IMR-90 (cell line): ENCODE measurements around the gene GRIN2A. TPM values are rescaled to one million over a fixed set of nuclear protein-coding genes. Genes with fewer than 3 reads are reported as not detected.

Source experiments
- ATAC-seq: fragments of 200-7000 bp; cut with Tn5 transposase; 2 replicates; pipeline ENCODE4 v1.9.1; 2020; ENCODE audit warnings: low read depth, mild to moderate bottlenecking, moderate library complexity
- BruUV-seq: library from RNA; stranded (reverse); fragments of 400-500 nt; replicated peaks from 2 replicates; lab custom pipeline; 2021; lab: Mats Ljungman, UMichigan
- CTCF ChIA-PET: fragments of 300-600 bp; formaldehyde crosslinking; extraction: SDS; loops from one replicate; lab custom pipeline; 2021; ENCODE audit warnings: antibody characterized with exemption; lab: Yijun Ruan, JAX
- POLR2A ChIA-PET: fragments of 300-600 bp; sonication (Branson Sonifier 250); formaldehyde crosslinking; loops from one replicate; lab custom pipeline; 2022; ENCODE audit warnings: antibody characterized with exemption; ENCODE audit not compliant: unreplicated experiment; lab: Charles Lee
- DNase-seq: peaks from one replicate; pipeline ENCODE4 v3.0.0; 2013
- H2AFZ ChIP-seq: replicated peaks from 2 replicates; pipeline ENCODE3; 2013; ENCODE audit warnings: low read length, mild to moderate bottlenecking; ENCODE audit not compliant: poor library complexity
- H2AK5ac ChIP-seq: 2 replicates; pipeline ENCODE4 v1.6.1; 2013; ENCODE audit warnings: low read depth, low read length, inconsistent platforms
- H2AK9ac ChIP-seq: replicated peaks from 2 replicates; pipeline ENCODE3; 2013; ENCODE audit warnings: mild to moderate bottlenecking, low read depth, low read length, moderate library complexity; ENCODE audit not compliant: poor library complexity
- H2BK120ac ChIP-seq: 2 replicates; pipeline ENCODE4 v1.6.1; 2013; ENCODE audit warnings: low read depth, low read length, inconsistent platforms
- H2BK15ac ChIP-seq: 3 replicates; pipeline ENCODE4 v1.6.1; 2013; ENCODE audit warnings: low read depth, low read length, inconsistent platforms
- H2BK20ac ChIP-seq: 2 replicates; pipeline ENCODE4 v1.6.1; 2013; ENCODE audit warnings: low read depth, mild to moderate bottlenecking, inconsistent platforms, low read length, moderate library complexity
- H2BK5ac ChIP-seq: 2 replicates; pipeline ENCODE4 v1.6.1; 2013; ENCODE audit warnings: mild to moderate bottlenecking, low read depth, low read length, inconsistent platforms; ENCODE audit not compliant: poor library complexity, severe bottlenecking
- H3K14ac ChIP-seq: replicated peaks from 2 replicates; pipeline ENCODE4 v1.6.1; 2013; ENCODE audit warnings: low read depth, low read length, inconsistent platforms
- H3K18ac ChIP-seq: 2 replicates; pipeline ENCODE4 v1.6.1; 2013; ENCODE audit warnings: low read depth, low read length, control low read depth
- H3K23ac ChIP-seq: 2 replicates; pipeline ENCODE4 v1.6.1; 2013; ENCODE audit warnings: low read depth, low read length, inconsistent platforms
- H3K27ac ChIP-seq: 2 replicates; pipeline ENCODE4 v1.5.1; 2013; ENCODE audit warnings: mild to moderate bottlenecking, control low read depth, low read length; ENCODE audit not compliant: insufficient read depth
- H3K27me3 ChIP-seq: 2 replicates; pipeline ENCODE4 v1.6.1; 2013; ENCODE audit warnings: low read length; ENCODE audit not compliant: control insufficient read depth, insufficient read depth
- H3K36me3 ChIP-seq: 2 replicates; pipeline ENCODE4 v1.6.1; 2013; ENCODE audit warnings: low read length, mixed read lengths; ENCODE audit not compliant: control insufficient read depth, insufficient read depth
- H3K4ac ChIP-seq: 2 replicates; pipeline ENCODE4 v1.6.1; 2013; ENCODE audit warnings: low read depth, low read length, inconsistent platforms
- H3K4me1 ChIP-seq: 2 replicates; pipeline ENCODE4 v1.6.1; 2013; ENCODE audit warnings: low read length, mixed read lengths; ENCODE audit not compliant: control insufficient read depth, insufficient read depth
- H3K4me2 ChIP-seq: 2 replicates; pipeline ENCODE4 v1.6.1; 2013; ENCODE audit warnings: low read depth, mild to moderate bottlenecking, control low read depth, low read length, moderate library complexity
- H3K4me3 ChIP-seq: 2 replicates; pipeline ENCODE4 v1.5.1; 2013; ENCODE audit warnings: low read depth, mild to moderate bottlenecking, control low read depth, low read length, moderate library complexity; ENCODE audit not compliant: insufficient read depth
- H3K56ac ChIP-seq: 2 replicates; pipeline ENCODE4 v1.6.1; 2013; ENCODE audit warnings: low read length, inconsistent platforms; ENCODE audit not compliant: insufficient read depth; ENCODE audit errors: extremely low read depth
- H3K79me1 ChIP-seq, 2 experiments: 2 replicates each; pipeline ENCODE4 v1.6.1; 2013; ENCODE audit warnings: low read length in 2 of 2, inconsistent platforms in 1 of 2, low read depth in 1 of 2
- H3K9ac ChIP-seq: 2 replicates; pipeline ENCODE4 v1.6.1; 2013; ENCODE audit warnings: low read depth, low read length, control low read depth
- H3K9me1 ChIP-seq: 2 replicates; pipeline ENCODE4 v1.6.1; 2013; ENCODE audit warnings: low read length, inconsistent platforms; ENCODE audit not compliant: insufficient read depth
- H3K9me3 ChIP-seq: 2 replicates; pipeline ENCODE4 v1.6.1; 2013; ENCODE audit warnings: low read length; ENCODE audit not compliant: control insufficient read depth, insufficient read depth
- H4K20me1 ChIP-seq: 2 replicates; pipeline ENCODE4 v1.6.1; 2013; ENCODE audit warnings: low read length, inconsistent platforms; ENCODE audit not compliant: insufficient read depth
- H4K5ac ChIP-seq: 2 replicates; pipeline ENCODE4 v1.6.1; 2013; ENCODE audit warnings: mild to moderate bottlenecking, low read depth, low read length, control low read depth
- H4K8ac ChIP-seq, 2 experiments: 2 replicates each; pipeline ENCODE4 v1.6.1; 2013; ENCODE audit warnings: low read depth in 2 of 2, low read length in 2 of 2, control low read depth in 1 of 2, inconsistent platforms in 1 of 2
- H4K91ac ChIP-seq: 2 replicates; pipeline ENCODE4 v1.6.1; 2013; ENCODE audit warnings: low read depth, low read length, inconsistent platforms; ENCODE audit not compliant: insufficient read depth
- BHLHE40 ChIP-seq: fragments of 150-350 bp; IDR thresholded peaks from 2 replicates; pipeline ENCODE4 v1.6.1; 2016; ENCODE audit warnings: mild to moderate bottlenecking, low read depth, low read length
- CEBPB ChIP-seq: IDR thresholded peaks from 2 replicates; pipeline ENCODE4 v1.6.1; 2012; ENCODE audit warnings: low read depth, low read length, improper control_type of control experiment
- CHD1 ChIP-seq: IDR thresholded peaks from 2 replicates; pipeline ENCODE4 v1.6.1; 2012; ENCODE audit warnings: low read depth, low read length, improper control_type of control experiment
- ELK1 ChIP-seq: fragments of 150-350 bp; IDR thresholded peaks from 2 replicates; pipeline ENCODE4 v1.6.1; 2016; ENCODE audit warnings: low read depth, mild to moderate bottlenecking, low read length, moderate library complexity, borderline replicate concordance
- FOS ChIP-seq: fragments of 150-350 bp; IDR thresholded peaks from 2 replicates; pipeline ENCODE4 v1.6.1; 2016; ENCODE audit warnings: low read depth, low read length
- MAFK ChIP-seq: IDR thresholded peaks from 2 replicates; pipeline ENCODE4 v1.6.1; 2012; ENCODE audit warnings: low read depth, low read length, improper control_type of control experiment
- MAZ ChIP-seq: IDR thresholded peaks from 2 replicates; pipeline ENCODE4 v1.6.1; 2012; ENCODE audit warnings: low read depth, mild to moderate bottlenecking, low read length, improper control_type of control experiment, moderate library complexity, borderline replicate concordance
- MXI1 ChIP-seq: IDR thresholded peaks from 2 replicates; pipeline ENCODE4 v1.6.1; 2012; ENCODE audit warnings: low read depth, mild to moderate bottlenecking, low read length, moderate library complexity, borderline replicate concordance
- NFE2L2 ChIP-seq: fragments of 150-350 bp; IDR thresholded peaks from 2 replicates; pipeline ENCODE4 v1.6.1; 2016; ENCODE audit warnings: low read depth, mild to moderate bottlenecking, low read length
- POLR2A ChIP-seq: IDR thresholded peaks from 2 replicates; pipeline ENCODE4 v1.6.1; 2012; ENCODE audit warnings: mild to moderate bottlenecking, low read depth, low read length
- RAD21 ChIP-seq: IDR thresholded peaks from 2 replicates; pipeline ENCODE4 v1.6.1; 2012; ENCODE audit warnings: low read length, improper control_type of control experiment
- RCOR1 ChIP-seq: IDR thresholded peaks from 2 replicates; pipeline ENCODE4 v1.6.1; 2012; ENCODE audit warnings: mild to moderate bottlenecking, low read length, improper control_type of control experiment; ENCODE audit not compliant: insufficient replicate concordance
- RFX5 ChIP-seq: IDR thresholded peaks from 2 replicates; pipeline ENCODE4 v1.8.0; 2012; ENCODE audit warnings: low read depth, mild to moderate bottlenecking, low read length, moderate library complexity
- SMC3 ChIP-seq: fragments of 150-350 bp; IDR thresholded peaks from 2 replicates; pipeline ENCODE4 v1.6.1; 2016; ENCODE audit warnings: low read depth, mild to moderate bottlenecking, antibody characterized with exemption, low read length, moderate library complexity
- USF2 ChIP-seq: fragments of 150-350 bp; IDR thresholded peaks from 2 replicates; pipeline ENCODE4 v1.6.1; 2017; ENCODE audit warnings: mild to moderate bottlenecking, antibody characterized with exemption, low read length, low read depth
- WGBS, 2 experiments: methylation state at CpG; one replicate each; pipeline versions ENCODE4 v1.1.5 to v1.1.7; 2013; ENCODE audit warnings: missing lambda C conversion rate in 2 of 2; ENCODE audit not compliant: insufficient read length in 1 of 2; ENCODE audit errors: extremely low coverage in 2 of 2; 5-methylcytosine and 5-hydroxymethylcytosine counted together
- dilution Hi-C: fragments of 300-500 bp; cut with HindIII; formaldehyde crosslinking; loops from one replicate; pipeline ENCODE4 v1.14.3; 2018; ENCODE audit warnings: low sequenced_read_pairs; ENCODE audit not compliant: unreplicated experiment
- in situ Hi-C: fragments of 300-500 bp; cut with MboI; formaldehyde crosslinking; loops from 3 replicates; pipeline ENCODE4 v1.14.3; 2019; ENCODE audit warnings: low sequenced_read_pairs, inconsistent platforms, mixed read lengths
- intact Hi-C: fragments of 100-400 bp; cut with micrococcal nuclease; formaldehyde crosslinking; loops from 2 replicates; pipeline ENCODE4 v1.10.0; 2022
- polyA plus RNA-seq, 3 experiments: library from polyadenylated mRNA; depleted of rRNA; stranded (reverse); fragments of >200 nt; gene quantifications; 2 replicates each; pipeline ENCODE4 v1.2.3, GENCODE V29; 2012; ENCODE audit warnings: low replicate concordance in 1 of 3
- total RNA-seq: library from RNA; depleted of rRNA; stranded (reverse); fragments of >200 nt; gene quantifications from 2 replicates; pipeline ENCODE4 v1.2.3, GENCODE V29; 2012
- TF ChIP-seq, protein P1 (sequence below): conservative IDR thresholded peaks from 2 replicates; pipeline ENCODE4 v1.5.1; 2012; ENCODE audit warnings: mild to moderate bottlenecking, low read depth, low read length, improper control_type of control experiment

GRIN2A gene
- total and polyA plus RNA-seq, 2 of the 4 experiments (the other 2 are of a cell fraction): under 0.01 TPM; not detected in 1

DNA sequence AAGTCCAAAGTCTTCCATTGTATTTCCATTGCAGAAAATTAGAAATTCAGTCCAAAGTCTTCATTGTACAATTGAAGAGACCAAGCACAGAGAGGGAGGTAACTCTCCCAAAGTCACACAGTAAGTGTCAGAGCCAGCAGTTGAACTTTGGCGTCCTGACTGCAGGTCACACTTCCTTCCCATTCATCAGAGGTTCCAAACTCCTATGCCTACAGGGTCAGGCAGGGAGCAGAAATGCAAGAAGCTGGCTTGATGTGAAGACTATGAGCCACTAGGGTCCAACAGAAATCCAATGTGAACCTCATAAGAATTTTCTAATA is 44.7 kb upstream of the GRIN2A start:
- BruUV-seq: no TSS peak
- DNase-seq (no peak), ATAC-seq (no peak)
- no peak overlapping the region for H3K27ac ChIP-seq
- no peak overlapping the region for H2AK5ac ChIP-seq
- H2BK15ac ChIP-seq: no peak overlapping the region
- peaks cover 14% of the 10 kb centered on the region for H3K9me3 ChIP-seq
- intact Hi-C loops: no loop called here
- H3K9ac ChIP-seq: no peak overlapping the region
- H3K4ac ChIP-seq: no peak overlapping the region
- H3K27me3 ChIP-seq: no peaks in the 10 kb centered on the region
- no peaks in the 10 kb centered on the region for H3K9me1 ChIP-seq
- POLR2A ChIA-PET: no interaction called here
- TF ChIP-seq RFX5: no peak
- no peak for TF ChIP-seq CHD1
- TF ChIP-seq, protein P1, sequence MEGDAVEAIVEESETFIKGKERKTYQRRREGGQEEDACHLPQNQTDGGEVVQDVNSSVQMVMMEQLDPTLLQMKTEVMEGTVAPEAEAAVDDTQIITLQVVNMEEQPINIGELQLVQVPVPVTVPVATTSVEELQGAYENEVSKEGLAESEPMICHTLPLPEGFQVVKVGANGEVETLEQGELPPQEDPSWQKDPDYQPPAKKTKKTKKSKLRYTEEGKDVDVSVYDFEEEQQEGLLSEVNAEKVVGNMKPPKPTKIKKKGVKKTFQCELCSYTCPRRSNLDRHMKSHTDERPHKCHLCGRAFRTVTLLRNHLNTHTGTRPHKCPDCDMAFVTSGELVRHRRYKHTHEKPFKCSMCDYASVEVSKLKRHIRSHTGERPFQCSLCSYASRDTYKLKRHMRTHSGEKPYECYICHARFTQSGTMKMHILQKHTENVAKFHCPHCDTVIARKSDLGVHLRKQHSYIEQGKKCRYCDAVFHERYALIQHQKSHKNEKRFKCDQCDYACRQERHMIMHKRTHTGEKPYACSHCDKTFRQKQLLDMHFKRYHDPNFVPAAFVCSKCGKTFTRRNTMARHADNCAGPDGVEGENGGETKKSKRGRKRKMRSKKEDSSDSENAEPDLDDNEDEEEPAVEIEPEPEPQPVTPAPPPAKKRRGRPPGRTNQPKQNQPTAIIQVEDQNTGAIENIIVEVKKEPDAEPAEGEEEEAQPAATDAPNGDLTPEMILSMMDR: no peak
- TF ChIP-seq RCOR1: no peak
- TF ChIP-seq MXI1: no peak
- TF ChIP-seq MAZ: no peak
- TF ChIP-seq RAD21: no peak
- no peak for TF ChIP-seq USF2
- no peak for TF ChIP-seq MAFK
- no peak for TF ChIP-seq SMC3
- TF ChIP-seq POLR2A: no peak
- no peak for TF ChIP-seq FOS
- TF ChIP-seq NFE2L2: no peak
- TF ChIP-seq BHLHE40: no peak
- TF ChIP-seq CEBPB: no peak
- TF ChIP-seq ELK1: no peak
- dilution Hi-C loops: no loop called here
- no peak overlapping the region for H3K23ac ChIP-seq
- in situ Hi-C loops: no loop called here
- no peaks in the 10 kb centered on the region for H3K4me1 ChIP-seq
- H4K5ac ChIP-seq: no peak overlapping the region
- H4K20me1 ChIP-seq: no peaks in the 10 kb centered on the region
- no peak overlapping the region for H4K8ac ChIP-seq
- CTCF ChIA-PET: no interaction called here
- no peak overlapping the region for H3K4me2 ChIP-seq
- H4K91ac ChIP-seq: no peak overlapping the region
- H3K14ac ChIP-seq: no peak overlapping the region
- H3K79me1 ChIP-seq: no peaks in the 10 kb centered on the region
- H3K4me3 ChIP-seq: no peak overlapping the region
- no peak overlapping the region for H3K56ac ChIP-seq
- no CpG with 5 or more reads among the region's 1 CpG for WGBS, 2 experiments
- H2BK120ac ChIP-seq: no peak overlapping the region
- no peak overlapping the region for H2BK5ac ChIP-seq
- no peaks in the 10 kb centered on the region for H3K36me3 ChIP-seq
- no peak overlapping the region for H2AFZ ChIP-seq
- no peak overlapping the region for H2AK9ac ChIP-seq
- H3K18ac ChIP-seq: no peak overlapping the region
- no peak overlapping the region for H2BK20ac ChIP-seq
